GM12891 (cell line): ENCODE measurements around the gene DLG3.

ENCODE experiments used
- POLR2AphosphoS5 ChIP-seq: IDR thresholded peaks from 2 replicates; pipeline ENCODE4 v1.6.1; 2011; ENCODE audit warnings: low read depth, low read length, control low read depth
- SPI1 ChIP-seq: IDR thresholded peaks from 2 replicates; pipeline ENCODE4 v1.6.1; 2011; ENCODE audit warnings: low read depth, low read length, control low read depth
- TAF1 ChIP-seq: IDR thresholded peaks from 2 replicates; pipeline ENCODE4 v1.6.1; 2011; ENCODE audit warnings: low read depth, low read length, control low read depth

- no peak for TF ChIP-seq TAF1
- no peak for TF ChIP-seq SPI1
- TF ChIP-seq POLR2AphosphoS5: no peak
These were observed 82.4 kb downstream of the DLG3 start for GRCh38 chrX:70527053-70527452.
